SJSA1 (cell line): Measurements from ENCODE around the gene LTB. TPM values are rescaled to one million over a fixed set of nuclear protein-coding genes. Genes with fewer than 3 reads are reported as not detected.

Experiments used
- DNase-seq, 2 experiments: peaks; one replicate each; pipeline ENCODE4 v3.0.0-alpha.2; 2015 to 2020; ENCODE audit warnings: low spot score in 2 of 2, low read depth in 1 of 2
- H3K27ac ChIP-seq: fragments of 250-450 bp; sonication (Bioruptor Pico); 2 replicates; pipeline ENCODE4 v1.5.1; 2020; ENCODE audit warnings: mild to moderate bottlenecking, moderate library complexity
- H3K27me3 ChIP-seq: fragments of 250-450 bp; sonication (Bioruptor Pico); replicated peaks from 2 replicates; pipeline ENCODE4 v1.5.1; 2020; ENCODE audit warnings: mild to moderate bottlenecking, moderate library complexity
- H3K36me3 ChIP-seq: fragments of 250-450 bp; sonication (Bioruptor Pico); 2 replicates; pipeline ENCODE4 v1.5.1; 2020; ENCODE audit warnings: mild to moderate bottlenecking
- H3K4me1 ChIP-seq: fragments of 250-450 bp; sonication (Bioruptor Pico); replicated peaks from 2 replicates; pipeline ENCODE4 v1.6.1; 2021; ENCODE audit warnings: mild to moderate bottlenecking
- H3K4me3 ChIP-seq: fragments of 250-450 bp; sonication (Bioruptor Pico); 2 replicates; pipeline ENCODE4 v1.5.1; 2020; ENCODE audit warnings: mild to moderate bottlenecking
- H3K9me3 ChIP-seq: fragments of 250-450 bp; sonication (Bioruptor Pico); replicated peaks from 2 replicates; pipeline ENCODE4 v1.5.1; 2020; ENCODE audit warnings: mild to moderate bottlenecking
- total RNA-seq: library from RNA; depleted of rRNA; stranded (reverse); fragments of >200 nt; shearing (Covaris generic); gene quantifications from 2 replicates; pipeline ENCODE4 v1.2.3, GENCODE V29; 2014; rRNA removed

The LTB gene
- total RNA-seq, 1 experiment from 2014 or later: not detected

GRCh38 chr6:31531162-31531561 is 51.1 kb downstream of the LTB start:
- H3K27ac ChIP-seq: no peak overlapping the region
- H3K4me1 ChIP-seq: peaks cover 19% of the 10 kb centered on the region
- peaks cover 71% of the 10 kb centered on the region for H3K36me3 ChIP-seq
- no peak for DNase-seq
- no peaks in the 10 kb centered on the region for H3K27me3 ChIP-seq
- H3K4me3 ChIP-seq: no peak overlapping the region
- no peaks in the 10 kb centered on the region for H3K9me3 ChIP-seq

GRCh38 chr6:31530659-31531058 is 51.6 kb downstream of the LTB start:
- H3K27ac ChIP-seq: no peak overlapping the region
- H3K27me3 ChIP-seq: no peaks in the 10 kb centered on the region
- H3K4me3 ChIP-seq: no peak overlapping the region
- H3K4me1 ChIP-seq: peaks cover 24% of the 10 kb centered on the region
- DNase-seq: no peak
- no peaks in the 10 kb centered on the region for H3K9me3 ChIP-seq
- peaks cover 66% of the 10 kb centered on the region for H3K36me3 ChIP-seq

Other genes starting within 250 kb of the LTB start
- 3,537 and 4,578 TPM in 2 replicates for gene HLA-B, start 225.2 kb downstream of the LTB start, total RNA-seq
- 36.1 and 41.7 TPM in 2 replicates for gene MICA, start 178.8 kb downstream of the LTB start, total RNA-seq
- 32.7 and 60.0 TPM in 2 replicates for gene MICB, start 84.3 kb downstream of the LTB start, total RNA-seq
- not detected in 2 replicates for gene MCCD1, start 53.5 kb downstream of the LTB start, total RNA-seq
- gene DDX39B, start 40.4 kb downstream of the LTB start, total RNA-seq: 399 and 467 TPM in 2 replicates
- gene ATP6V1G2, start 35.8 kb downstream of the LTB start, total RNA-seq: 0.13 TPM in 1 of 2 replicates, not detected in the other
- gene NFKBIL1, start 34.8 kb downstream of the LTB start, total RNA-seq: 21.0 and 22.3 TPM in 2 replicates
- not detected in 2 replicates for gene LTA, start 10.1 kb downstream of the LTB start, total RNA-seq
- not detected in 2 replicates for gene TNF, start 6.9 kb downstream of the LTB start, total RNA-seq
- not detected in 2 replicates for gene LST1, start 3.9 kb upstream of the LTB start, total RNA-seq
- not detected in 2 replicates for gene NCR3, start 10.6 kb upstream of the LTB start, total RNA-seq
- gene AIF1, start 32.8 kb upstream of the LTB start, total RNA-seq: not detected in 2 replicates
- 36.1 and 68.6 TPM in 2 replicates for gene PRRC2A, start 38.3 kb upstream of the LTB start, total RNA-seq
- 187 and 208 TPM in 2 replicates for gene BAG6, start 70.2 kb upstream of the LTB start, total RNA-seq
- gene APOM, start 73.5 kb upstream of the LTB start, total RNA-seq: 0.75 and 1.1 TPM in 2 replicates
- gene C6orf47, start 78.4 kb upstream of the LTB start, total RNA-seq: 21.1 and 23.7 TPM in 2 replicates
- gene GPANK1, start 82.6 kb upstream of the LTB start, total RNA-seq: 8.0 and 13.5 TPM in 2 replicates
- gene CSNK2B, start 83.7 kb upstream of the LTB start, total RNA-seq: 270 and 293 TPM in 2 replicates
- 0.19 and 1.6 TPM in 2 replicates for gene LY6G5B, start 87.6 kb upstream of the LTB start, total RNA-seq
- 1.6 TPM in 1 of 2 replicates, not detected in the other for gene LY6G5C, start 98.6 kb upstream of the LTB start, total RNA-seq
- 37.6 and 47.5 TPM in 2 replicates for gene ABHD16A, start 120.9 kb upstream of the LTB start, total RNA-seq
- not detected in 2 replicates for gene LY6G6F, start 124.4 kb upstream of the LTB start, total RNA-seq
- gene LY6G6D, start 132.9 kb upstream of the LTB start, total RNA-seq: not detected in 2 replicates
- not detected in 2 replicates for gene LY6G6C, start 139.3 kb upstream of the LTB start, total RNA-seq
- gene MPIG6B, start 140.9 kb upstream of the LTB start, total RNA-seq: not detected in 2 replicates
- gene DDAH2, start 146.9 kb upstream of the LTB start, total RNA-seq: 80.0 and 128 TPM in 2 replicates
- gene CLIC1, start 154.1 kb upstream of the LTB start, total RNA-seq: 1,071 and 1,205 TPM in 2 replicates
- 3.9 and 16.7 TPM in 2 replicates for gene MSH5, start 157.6 kb upstream of the LTB start, total RNA-seq
- gene SAPCD1, start 180.2 kb upstream of the LTB start, total RNA-seq: 1.4 TPM in 1 of 2 replicates, not detected in the other
- not detected in 2 replicates for gene VWA7, start 194.9 kb upstream of the LTB start, total RNA-seq
- gene VARS1, start 213.3 kb upstream of the LTB start, total RNA-seq: 23.1 and 39.5 TPM in 2 replicates
- 72.6 and 89.4 TPM in 2 replicates for gene LSM2, start 224.5 kb upstream of the LTB start, total RNA-seq
- 0.78 and 0.87 TPM in 2 replicates for gene HSPA1L, start 232.9 kb upstream of the LTB start, total RNA-seq
- 211 and 214 TPM in 2 replicates for gene HSPA1A, start 233.1 kb upstream of the LTB start, total RNA-seq
- 218 and 257 TPM in 2 replicates for gene HSPA1B, start 245.3 kb upstream of the LTB start, total RNA-seq